IPS-NIHi7 (cell line): ENCODE measurements around the gene PLEKHG7.

Source experiments
- DNase-seq: peaks from one replicate; pipeline ENCODE4 v3.0.0; 2012; ENCODE audit warnings: mixed read lengths; ENCODE audit errors: extremely low spot score

The PLEKHG7 gene

DNA sequence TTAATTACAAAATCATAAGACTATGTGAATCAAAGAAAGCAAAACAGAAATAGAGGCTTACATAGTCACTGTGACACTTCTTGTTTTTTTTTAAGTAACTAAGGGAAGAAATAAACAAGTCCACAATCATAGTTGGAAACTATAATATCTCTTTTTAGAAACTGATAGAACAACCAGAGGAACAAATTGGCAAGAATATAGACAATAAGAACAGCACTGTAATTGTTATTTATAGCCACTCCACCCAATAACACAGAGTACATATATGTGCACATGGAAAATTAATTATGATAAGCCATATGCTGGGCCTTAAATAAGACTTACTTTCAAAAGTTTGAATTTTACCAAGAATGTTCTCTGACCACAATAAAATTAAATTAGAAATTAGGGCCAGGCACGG, 101.1 kb downstream of the PLEKHG7 start:
- DNase-seq: no peak

DNA sequence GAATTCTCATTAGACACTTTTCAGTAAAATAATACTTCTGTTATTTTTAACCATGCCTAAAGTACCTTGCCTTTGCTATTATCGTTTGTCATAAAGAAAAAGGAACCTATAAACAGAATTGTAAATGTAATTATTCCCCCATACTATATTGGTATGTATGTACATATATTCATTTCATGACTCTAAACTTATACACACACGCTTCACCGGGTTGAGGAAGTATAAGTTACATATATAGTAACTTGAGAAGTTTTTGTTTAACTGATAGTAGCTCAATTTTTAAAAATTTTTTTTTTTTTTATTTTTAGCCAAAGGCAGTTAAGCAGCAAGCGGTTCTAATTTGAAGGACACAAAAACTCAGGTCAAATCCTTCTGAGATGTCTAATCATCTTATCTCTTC, 107.6 kb downstream of the PLEKHG7 start:
- no peak for DNase-seq

DNA sequence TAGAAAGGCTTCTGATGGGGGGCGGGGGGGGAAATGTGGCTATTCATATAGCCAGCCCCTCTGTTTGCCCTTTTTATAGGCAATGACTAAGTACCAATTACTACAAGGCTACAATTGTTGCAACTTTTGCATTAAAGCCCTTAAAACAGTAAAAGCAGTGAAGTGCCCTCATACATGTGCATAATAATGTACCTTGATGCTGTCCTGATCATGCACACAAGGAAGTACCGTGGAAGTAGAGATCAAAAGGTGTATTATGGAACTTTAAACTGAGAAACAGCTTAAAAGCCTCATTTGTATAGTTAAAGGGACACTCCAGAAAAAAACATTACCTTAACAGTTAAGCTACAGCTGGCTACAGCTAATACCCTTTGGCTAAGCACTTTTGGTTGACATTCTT, 111.8 kb downstream of the PLEKHG7 start:
- no peak for DNase-seq

DNA sequence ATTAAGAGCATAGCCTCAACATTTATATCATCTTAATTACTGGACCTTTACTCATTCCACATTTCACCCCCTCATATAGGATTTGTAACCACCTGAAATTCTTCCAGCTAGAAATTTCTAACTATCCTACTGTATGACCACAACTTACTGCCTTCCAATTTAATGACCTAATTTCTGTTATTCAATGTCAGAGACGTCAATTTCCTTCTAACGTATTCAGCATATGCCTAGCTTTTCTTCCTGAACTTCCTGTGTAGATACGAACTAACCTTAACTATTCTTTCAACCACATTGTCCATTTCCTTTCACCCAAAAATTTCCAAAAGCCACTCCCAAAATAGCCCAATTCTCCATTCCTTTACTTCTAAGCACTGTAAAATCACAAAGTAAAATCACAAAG, 118.4 kb downstream of the PLEKHG7 start:
- DNase-seq: no peak
